KMS-11 (cell line): ENCODE results near the gene PTPRN2.

ENCODE experiments used
- H2AFZ ChIP-seq: fragments of 200-600 bp; sonication (generic); 2 replicates; pipeline ENCODE4 v1.6.1; 2016; ENCODE audit warnings: antibody characterized with exemption, mixed run types, low read depth
- H3K27ac ChIP-seq: fragments of 200-600 bp; sonication (generic); 2 replicates; pipeline ENCODE4 v1.6.1; 2016; ENCODE audit warnings: mild to moderate bottlenecking, mixed run types
- H3K27me3 ChIP-seq: fragments of 200-600 bp; sonication (generic); 2 replicates; pipeline ENCODE4 v1.6.1; 2017; ENCODE audit warnings: mild to moderate bottlenecking, low read depth, mixed run types, moderate library complexity; ENCODE audit not compliant: insufficient read depth
- H3K36me3 ChIP-seq: fragments of 200-600 bp; sonication (generic); 2 replicates; pipeline ENCODE4 v1.6.1; 2017; ENCODE audit warnings: mild to moderate bottlenecking, mixed run types; ENCODE audit not compliant: insufficient read depth
- H3K4me1 ChIP-seq: fragments of 200-600 bp; sonication (generic); 2 replicates; pipeline ENCODE4 v1.6.1; 2016; ENCODE audit warnings: mild to moderate bottlenecking, low read depth, mixed run types; ENCODE audit not compliant: poor library complexity, severe bottlenecking
- H3K4me2 ChIP-seq: fragments of 200-600 bp; sonication (generic); 2 replicates; pipeline ENCODE4 v1.7.0; 2016; ENCODE audit warnings: mild to moderate bottlenecking, mixed run types
- H3K4me3 ChIP-seq: fragments of 200-600 bp; sonication (generic); IDR thresholded peaks from 2 replicates; pipeline ENCODE4 v1.6.1; 2017; ENCODE audit warnings: low read depth, low read length, mixed read lengths; ENCODE audit not compliant: insufficient read depth
- H3K79me2 ChIP-seq: fragments of 200-600 bp; sonication (generic); 2 replicates; pipeline ENCODE4 v1.6.1; 2016; ENCODE audit warnings: low read depth, mixed run types; ENCODE audit not compliant: insufficient read depth
- H3K9ac ChIP-seq: fragments of 200-600 bp; sonication (generic); 2 replicates; pipeline ENCODE4 v1.6.1; 2016; ENCODE audit warnings: mild to moderate bottlenecking, mixed run types
- H4K20me1 ChIP-seq: fragments of 200-600 bp; sonication (generic); 2 replicates; pipeline ENCODE4 v1.6.1; 2016; ENCODE audit warnings: mild to moderate bottlenecking, mixed run types; ENCODE audit not compliant: insufficient read depth
- CTCF ChIP-seq: fragments of 200-600 bp; sonication (generic); conservative IDR thresholded peaks from 2 replicates; pipeline ENCODE4 v1.6.1; 2017; ENCODE audit warnings: low read depth, mild to moderate bottlenecking, antibody characterized with exemption, low read length, moderate library complexity, mixed read lengths

Gene PTPRN2

GRCh38 chr7:158322616-158323530, 264.8 kb downstream of the PTPRN2 start:
- H3K27me3 ChIP-seq, result peaks cover 3% of the 10 kb centered on the region; the same call in 1 of the 2 replicates
- H3K4me1 ChIP-seq, result no peaks in the 10 kb centered on the region
- H4K20me1 ChIP-seq, result no peaks in the 10 kb centered on the region
- no peak overlapping the region for H3K4me3 ChIP-seq
- H3K36me3 ChIP-seq, result no peaks in the 10 kb centered on the region
- no peak overlapping the region for H3K27ac ChIP-seq
- H3K4me2 ChIP-seq, result no peak overlapping the region
- H3K9ac ChIP-seq, result no peak overlapping the region
- H3K79me2 ChIP-seq, result no peaks in the 10 kb centered on the region
- no peak overlapping the region for H2AFZ ChIP-seq
- TF ChIP-seq CTCF, result no peak

GRCh38 chr7:158321936-158322615, 265.5 kb downstream of the PTPRN2 start:
- Histone ChIP-seq H2AFZ (no peak overlapping the region), H3K4me3 (no peak overlapping the region), H3K4me1 (no peaks in the 10 kb centered on the region), H3K4me2 (no peak overlapping the region), H3K27me3 (peaks cover 3% of the 10 kb centered on the region; the same call in 1 of the 2 replicates), H4K20me1 (no peaks in the 10 kb centered on the region), H3K36me3 (no peaks in the 10 kb centered on the region), H3K9ac (no peak overlapping the region), H3K79me2 (no peaks in the 10 kb centered on the region), H3K27ac (no peak overlapping the region)
- TF ChIP-seq CTCF, result no peak

GRCh38 chr7:158321056-158321700, 266.4 kb downstream of the PTPRN2 start:
- no peaks in the 10 kb centered on the region for H3K4me1 ChIP-seq
- no peaks in the 10 kb centered on the region for H3K36me3 ChIP-seq
- H3K79me2 ChIP-seq, result no peaks in the 10 kb centered on the region
- H4K20me1 ChIP-seq, result no peaks in the 10 kb centered on the region
- no peak for TF ChIP-seq CTCF
- no peak overlapping the region for H3K4me3 ChIP-seq
- H2AFZ ChIP-seq, result no peak overlapping the region
- no peak overlapping the region for H3K9ac ChIP-seq
- H3K27ac ChIP-seq, result no peak overlapping the region
- no peak overlapping the region for H3K4me2 ChIP-seq
- H3K27me3 ChIP-seq, result peaks cover 3% of the 10 kb centered on the region; the same call in 1 of the 2 replicates

- Histone ChIP-seq H3K27me3 (peaks cover 3% of the 10 kb centered on the region; the same call in 1 of the 2 replicates), H3K9ac (no peak overlapping the region), H3K27ac (no peak overlapping the region), H4K20me1 (no peaks in the 10 kb centered on the region), H3K4me1 (no peaks in the 10 kb centered on the region), H2AFZ (no peak overlapping the region), H3K36me3 (no peaks in the 10 kb centered on the region), H3K4me3 (no peak overlapping the region), H3K4me2 (no peak overlapping the region), H3K79me2 (no peaks in the 10 kb centered on the region)
- no peak for TF ChIP-seq CTCF
These were observed 267.3 kb downstream of the PTPRN2 start for GRCh38 chr7:158320328-158320727.
